ENCODE results near the gene ANP32E. TPM values are rescaled to one million over a fixed set of nuclear protein-coding genes. Genes with fewer than 3 reads are reported as not detected.
"Not testable (repeated sequence)": the region's sequence is repeated elsewhere in the genome, so short reads cannot be mapped to it uniquely, and the experiment has no call there.

Gene ANP32E
- total RNA-seq, 8 experiments from 2014 or later = 34.6 to 147 (median 54.7) TPM

- no peak overlapping the region for H3K4me3 ChIP-seq
- in situ Hi-C loops (cut with MboI; ENCODE audit: low pct_unique_long_range_greater_than_20kb in 2 of 9, low sequenced_read_pairs in 9 of 9, unreplicated experiment in 9 of 9) = loop anchor here in 1 of 9 experiments (25.0 kb wide), 1 partner anchor 263 kb away; no protein-coding TSS in a partner anchor
- H3K4me1 ChIP-seq (replicated peaks in 1 of 2) = no peaks in the 10 kb centered on the region
- peak in 3 of 8 experiments; percentile 17 to 92 (median 80) for ATAC-seq (replicated peaks in 6 of 8)
- 86 to 100% (median 100%) methylated on average over 1 of the region's 1 CpG; no CpG with 5 or more reads in 2 of the 10 experiments for WGBS, 10 experiments
- no peak overlapping the region for H3K27ac ChIP-seq
Measured at GRCh38 chr1:150224983-150225382, 10.9 kb downstream of the ANP32E start.

- ATAC-seq (replicated peaks in 6 of 8) = peak in 3 of 8 experiments; percentile 17 to 52 (median 50)
- H3K4me3 ChIP-seq = no peak overlapping the region
- no peaks in the 10 kb centered on the region for H3K4me1 ChIP-seq (replicated peaks in 1 of 2)
- WGBS, 10 experiments = 90 to 100% (median 98%) methylated on average over 1 to 2 of the region's 2 CpGs; no CpG with 5 or more reads in 4 of the 10 experiments
- in situ Hi-C loops (cut with MboI; ENCODE audit: low pct_unique_long_range_greater_than_20kb in 2 of 9, low sequenced_read_pairs in 9 of 9, unreplicated experiment in 9 of 9) = loop anchor here in 1 of 9 experiments (25.0 kb wide), 1 partner anchor 259 kb away; no protein-coding TSS in a partner anchor
- H3K27ac ChIP-seq = no peak overlapping the region
Measured at GRCh38 chr1:150221552-150221951, 14.4 kb downstream of the ANP32E start.

- WGBS, 10 experiments = 92 to 100% (median 100%) methylated on average over 1 to 6 of the region's 6 CpGs
- in situ Hi-C loops (cut with MboI; ENCODE audit: low pct_unique_long_range_greater_than_20kb in 2 of 9, low sequenced_read_pairs in 9 of 9, unreplicated experiment in 9 of 9) = loop anchor here in 1 of 9 experiments (25.0 kb wide), 1 partner anchor 254 kb away; no protein-coding TSS in a partner anchor
- not testable (repeated sequence) for ATAC-seq (replicated peaks in 6 of 8)
Measured at GRCh38 chr1:150215855-150216254, 20.1 kb downstream of the ANP32E start.

GRCh38 chr1:150214099-150214756 is 21.7 kb downstream of the ANP32E start:
- in situ Hi-C loops (cut with MboI; ENCODE audit: low pct_unique_long_range_greater_than_20kb in 2 of 9, low sequenced_read_pairs in 9 of 9, unreplicated experiment in 9 of 9) = loop anchor here in 1 of 9 experiments (25.0 kb wide), 1 partner anchor 252 kb away; no protein-coding TSS in a partner anchor
- WGBS, 10 experiments = 22 to 85% (median 76%) methylated on average over 1 to 12 of the region's 18 CpGs; no CpG with 5 or more reads in 1 of the 10 experiments
- H3K4me1 ChIP-seq (replicated peaks in 1 of 2); H3K27ac ChIP-seq: not testable (repeated sequence)
- peak in 1 of 8 experiments; percentile 12 for ATAC-seq (replicated peaks in 6 of 8)
- H3K4me3 ChIP-seq = peak overlapping the region; percentile 30 to 43 (median 40)

More at GRCh38 chr1:150215855-150216254, 20.1 kb downstream of the ANP32E start:
- H3K4me3 ChIP-seq; H3K4me1 ChIP-seq (replicated peaks in 1 of 2); H3K27ac ChIP-seq: not testable (repeated sequence)

- Histone ChIP-seq H3K4me1 (replicated peaks in 1 of 2) (peaks cover 0 to 5% of the 10 kb centered on the region in 2 donors), H3K4me3 (peak overlapping the region; percentile 30 to 43 (median 40)), H3K27ac (peak overlapping the region in 1 of 2 donors; percentile 13)
- WGBS, 10 experiments = 0 to 70% (median 29%) methylated on average over 9 to 38 of the region's 38 CpGs
- in situ Hi-C loops (cut with MboI; ENCODE audit: low pct_unique_long_range_greater_than_20kb in 2 of 9, low sequenced_read_pairs in 9 of 9, unreplicated experiment in 9 of 9) = loop anchor here in 1 of 9 experiments (25.0 kb wide), 1 partner anchor 251 kb away; no protein-coding TSS in a partner anchor
- ATAC-seq (replicated peaks in 6 of 8) = peak; percentile 99 to 100 (median 100)
Measured at GRCh38 chr1:150213170-150214098, 22.5 kb downstream of the ANP32E start.

GRCh38 chr1:150212070-150212469 is 23.8 kb downstream of the ANP32E start:
- H3K4me1 ChIP-seq (replicated peaks in 1 of 2) = peaks cover 0 to 5% of the 10 kb centered on the region in 2 donors
- no peak for ATAC-seq (replicated peaks in 6 of 8)

GRCh38 chr1:150210706-150211105 is 25.2 kb downstream of the ANP32E start:
- H3K27ac ChIP-seq = no peak overlapping the region
- no peak for ATAC-seq (replicated peaks in 6 of 8)
- WGBS, 10 experiments = 80 to 100% (median 91%) methylated on average over 1 to 4 of the region's 4 CpGs
- in situ Hi-C loops (cut with MboI; ENCODE audit: low pct_unique_long_range_greater_than_20kb in 2 of 9, low sequenced_read_pairs in 9 of 9, unreplicated experiment in 9 of 9) = loop anchor here in 1 of 9 experiments (25.0 kb wide), 1 partner anchor 248 kb away; no protein-coding TSS in a partner anchor
- H3K4me1 ChIP-seq (replicated peaks in 1 of 2) = peaks cover 0 to 5% of the 10 kb centered on the region in 2 donors
- H3K4me3 ChIP-seq = no peak overlapping the region

More at GRCh38 chr1:150212070-150212469, 23.8 kb downstream of the ANP32E start:
- no peak overlapping the region for H3K27ac ChIP-seq
- WGBS, 10 experiments = 80 to 100% (median 94%) methylated on average over 3 to 9 of the region's 9 CpGs
- no peak overlapping the region for H3K4me3 ChIP-seq
- in situ Hi-C loops (cut with MboI; ENCODE audit: low pct_unique_long_range_greater_than_20kb in 2 of 9, low sequenced_read_pairs in 9 of 9, unreplicated experiment in 9 of 9) = loop anchor here in 1 of 9 experiments (25.0 kb wide), 1 partner anchor 250 kb away; no protein-coding TSS in a partner anchor

- 64 to 100% (median 89%) methylated on average over 1 to 4 of the region's 4 CpGs for WGBS, 10 experiments
- in situ Hi-C loops (cut with MboI; ENCODE audit: low pct_unique_long_range_greater_than_20kb in 2 of 9, low sequenced_read_pairs in 9 of 9, unreplicated experiment in 9 of 9) = loop anchor here in 1 of 9 experiments (25.0 kb wide), 1 partner anchor 248 kb away; no protein-coding TSS in a partner anchor
- H3K4me1 ChIP-seq (replicated peaks in 1 of 2) = peaks cover 0 to 5% of the 10 kb centered on the region in 2 donors
- no peak overlapping the region for H3K27ac ChIP-seq
- H3K4me3 ChIP-seq = no peak overlapping the region
- no peak for ATAC-seq (replicated peaks in 6 of 8)
Measured at GRCh38 chr1:150210091-150210490, 25.8 kb downstream of the ANP32E start.

- H3K4me1 ChIP-seq (replicated peaks in 1 of 2); ATAC-seq (replicated peaks in 6 of 8); H3K4me3 ChIP-seq; H3K27ac ChIP-seq: not testable (repeated sequence)
- in situ Hi-C loops (cut with MboI; ENCODE audit: low pct_unique_long_range_greater_than_20kb in 2 of 9, low sequenced_read_pairs in 9 of 9, unreplicated experiment in 9 of 9) = loop anchor here in 1 of 9 experiments (25.0 kb wide), 1 partner anchor 246 kb away; no protein-coding TSS in a partner anchor
- 67 to 100% (median 91%) methylated on average over 1 to 6 of the region's 6 CpGs; no CpG with 5 or more reads in 1 of the 10 experiments for WGBS, 10 experiments
Measured at GRCh38 chr1:150208460-150208859, 27.5 kb downstream of the ANP32E start.

GRCh38 chr1:150207281-150207971 is 28.5 kb downstream of the ANP32E start:
- no peaks in the 10 kb centered on the region for H3K4me1 ChIP-seq (replicated peaks in 1 of 2)
- ATAC-seq (replicated peaks in 6 of 8) = no peak
- no peak overlapping the region for H3K27ac ChIP-seq
- WGBS, 10 experiments = 81 to 97% (median 90%) methylated on average over 2 to 7 of the region's 7 CpGs; no CpG with 5 or more reads in 1 of the 10 experiments
- in situ Hi-C loops (cut with MboI; ENCODE audit: low pct_unique_long_range_greater_than_20kb in 2 of 9, low sequenced_read_pairs in 9 of 9, unreplicated experiment in 9 of 9) = loop anchor here in 1 of 9 experiments (25.0 kb wide), 1 partner anchor 245 kb away; no protein-coding TSS in a partner anchor
- H3K4me3 ChIP-seq = no peak overlapping the region

- in situ Hi-C loops (cut with MboI; ENCODE audit: low pct_unique_long_range_greater_than_20kb in 2 of 9, low sequenced_read_pairs in 9 of 9, unreplicated experiment in 9 of 9) = loop anchor here in 5 of 9 experiments (25.0 kb wide), 3 partner anchors 109 to 259 kb away; partner anchors contain the start of genes MTMR11 (in 1 of the 5) and SF3B4 (in 1 of the 5)
- Histone ChIP-seq H3K4me1 (replicated peaks in 1 of 2) (no peaks in the 10 kb centered on the region), H3K4me3 (no peak overlapping the region), H3K27ac (no peak overlapping the region)
- peak in 3 of 8 experiments; percentile 95 to 97 (median 96) for ATAC-seq (replicated peaks in 6 of 8)
- 0 to 75% (median 11%) methylated on average over 1 of the region's 1 CpG; no CpG with 5 or more reads in 3 of the 10 experiments for WGBS, 10 experiments
Measured at GRCh38 chr1:150196417-150196816, 39.5 kb downstream of the ANP32E start.

Data from motor neuron (in vitro differentiated cells).